Renal pelvis (tissue), 4 donors: Measurements from ENCODE around the gene CD274. TPM values are rescaled to one million over a fixed set of nuclear protein-coding genes. Genes with fewer than 3 reads are reported as not detected.
A peak's percentile ranks its signal among the peaks of the same experiment; 100 is the strongest.
"Not testable (repeated sequence)": the region's sequence is repeated elsewhere in the genome, so short reads cannot be mapped to it uniquely, and the experiment has no call there.

Experiments
- DNase-seq: peaks from one replicate; pipeline ENCODE4 v3.0.0-alpha.2; 2013
- polyA plus RNA-seq, 3 donors: library from polyadenylated mRNA; unstranded; fragments of 120-200 nt; gene quantifications; one replicate each; pipeline ENCODE4 v1.2.1, GENCODE V29; 2013; ENCODE audit not compliant: insufficient read length in 3 of 3

Gene CD274
- polyA plus RNA-seq, 3 donors, result 0.73 to 1.3 (median 0.93) TPM

DNA sequence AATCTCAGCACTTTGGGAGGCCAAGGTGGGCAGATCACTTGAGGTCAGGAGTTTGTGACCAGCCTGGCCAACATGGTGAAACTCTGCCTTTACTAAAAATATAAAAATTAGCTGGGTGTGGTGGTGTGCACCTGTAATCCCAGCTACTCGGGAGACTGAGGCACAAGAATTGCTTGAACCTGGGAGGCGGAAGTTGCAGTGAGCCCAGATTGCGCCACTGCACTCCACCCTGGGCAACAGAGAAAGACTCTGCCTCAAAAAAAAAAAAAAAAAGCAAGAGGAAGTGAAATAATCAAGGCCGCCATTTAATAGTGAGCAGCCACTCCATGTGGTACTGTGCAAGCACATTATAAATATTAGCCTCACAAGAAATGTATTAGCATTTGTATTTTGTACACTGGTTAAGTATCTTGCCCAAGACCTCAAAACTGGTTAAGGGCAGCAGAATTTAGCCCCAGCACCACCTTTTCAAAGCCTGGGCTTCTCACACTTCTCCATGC lies 14.5 kb downstream of the CD274 start:
- not testable (repeated sequence) for DNase-seq

DNA sequence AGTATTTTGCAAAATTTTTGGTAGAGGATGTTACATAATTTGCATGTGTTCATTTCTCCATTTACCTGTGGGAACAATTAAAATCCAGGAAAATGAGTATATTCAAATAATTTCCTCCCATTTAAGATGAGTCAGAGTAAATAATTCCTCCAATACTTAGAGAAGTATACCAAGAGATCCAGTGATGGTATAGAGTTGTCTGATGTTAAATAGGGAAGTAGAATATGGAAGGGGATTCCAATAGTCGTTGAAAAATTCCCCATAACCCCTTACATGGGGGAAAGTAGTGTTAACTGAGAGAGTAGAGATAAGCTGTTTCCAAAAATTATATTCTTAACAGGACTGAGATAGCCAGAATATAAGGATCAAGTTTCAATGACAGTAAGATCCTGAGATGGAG lies 15.7 kb downstream of the CD274 start:
- no peak for DNase-seq

DNA sequence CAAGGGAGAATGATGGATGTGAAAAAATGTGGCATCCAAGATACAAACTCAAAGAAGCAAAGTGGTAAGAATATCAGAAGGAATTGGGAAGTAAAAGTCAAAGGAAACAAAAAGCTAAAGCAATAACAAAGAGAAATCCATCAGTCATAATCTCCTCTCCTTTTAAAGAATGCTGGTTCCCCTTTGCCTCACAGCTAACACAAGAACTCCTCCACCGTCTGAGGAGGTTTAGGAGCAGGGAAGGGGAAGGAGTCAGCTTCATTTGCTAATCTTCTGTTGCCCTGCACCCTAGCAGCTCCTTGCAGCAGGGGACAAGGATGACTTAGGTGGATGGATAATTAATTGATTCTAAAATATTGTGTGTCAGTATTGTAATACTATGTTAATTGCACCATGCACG lies 16.4 kb downstream of the CD274 start:
- DNase-seq, result no peak

DNA sequence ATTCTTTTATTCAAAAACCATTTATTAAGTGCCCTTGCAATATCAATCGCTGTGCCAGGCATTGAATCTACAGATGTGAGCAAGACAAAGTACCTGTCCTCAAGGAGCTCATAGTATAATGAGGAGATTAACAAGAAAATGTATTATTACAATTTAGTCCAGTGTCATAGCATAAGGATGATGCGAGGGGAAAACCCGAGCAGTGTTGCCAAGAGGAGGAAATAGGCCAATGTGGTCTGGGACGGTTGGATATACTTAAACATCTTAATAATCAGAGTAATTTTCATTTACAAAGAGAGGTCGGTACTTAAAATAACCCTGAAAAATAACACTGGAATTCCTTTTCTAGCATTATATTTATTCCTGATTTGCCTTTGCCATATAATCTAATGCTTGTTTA lies 18.5 kb downstream of the CD274 start:
- no peak for DNase-seq

- no peak for DNase-seq
Observed at GRCh38 chr9:5470122-5470521, 19.8 kb downstream of the CD274 start.

DNA sequence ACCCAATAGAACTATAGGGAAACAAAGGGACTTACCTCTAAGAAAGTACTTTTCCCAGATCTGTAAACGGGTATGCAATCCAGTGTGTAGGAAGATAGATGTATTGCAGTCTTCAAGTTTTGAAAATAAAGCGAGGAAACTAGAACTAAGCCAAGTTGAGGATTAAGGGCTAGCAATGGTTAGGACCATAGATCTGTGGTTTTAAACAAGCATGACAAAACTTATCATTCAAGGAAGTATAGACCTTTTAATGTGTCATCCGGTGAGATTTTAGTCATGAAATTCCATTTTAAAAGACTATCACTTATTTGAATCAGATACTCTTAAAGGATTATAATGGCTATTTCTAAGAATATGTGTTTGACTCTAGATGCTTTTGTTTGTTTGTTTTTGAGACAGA lies 20.5 kb downstream of the CD274 start:
- no peak for DNase-seq

DNA sequence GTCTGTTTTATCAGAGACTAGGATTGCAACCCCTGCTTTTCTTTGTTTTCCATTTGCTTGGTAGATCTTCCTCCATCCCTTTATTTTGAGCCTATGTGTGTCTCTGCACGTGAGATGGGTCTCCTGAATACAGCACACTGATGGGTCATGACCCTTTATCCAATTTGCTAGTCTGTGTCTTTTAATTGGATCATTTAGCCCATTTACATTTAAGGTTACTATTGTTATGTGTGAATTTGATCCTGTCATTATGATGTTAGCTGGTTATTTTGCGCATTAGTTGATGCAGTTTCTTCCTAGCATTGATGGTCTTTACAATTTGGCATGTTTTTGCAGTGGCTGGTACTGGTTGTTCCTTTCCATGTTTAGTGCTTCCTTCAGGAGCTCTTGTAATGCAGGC lies 25.3 kb downstream of the CD274 start:
- not testable (repeated sequence) for DNase-seq

GRCh38 chr9:5478206-5478605 lies 27.9 kb downstream of the CD274 start:
- DNase-seq, result no peak

- DNase-seq, result no peak
Observed at GRCh38 chr9:5479994-5480694, 29.8 kb downstream of the CD274 start.

DNA sequence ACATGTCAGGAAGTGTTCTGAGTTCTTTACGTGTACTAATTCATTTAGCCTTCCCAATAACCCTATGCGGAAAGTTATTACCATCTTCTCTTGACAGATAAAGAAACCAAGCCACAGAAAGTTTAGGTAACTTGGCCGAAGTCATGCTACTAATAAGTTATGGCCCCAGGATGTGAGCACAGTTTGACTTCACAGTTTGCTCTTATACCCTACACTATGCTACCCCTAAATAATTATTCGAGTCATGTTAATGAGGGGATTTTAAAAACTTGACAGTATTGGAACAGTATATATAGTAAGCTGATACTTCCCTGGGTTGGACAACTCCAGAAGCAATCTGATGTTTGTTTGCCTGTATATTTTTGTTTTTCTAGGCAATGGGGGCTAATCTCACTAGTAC lies 30.6 kb downstream of the CD274 start:
- no peak for DNase-seq

GRCh38 chr9:5481322-5482040 lies 31.1 kb downstream of the CD274 start:
- no peak for DNase-seq

- DNase-seq, result no peak
Observed at GRCh38 chr9:5482194-5482593, 31.9 kb downstream of the CD274 start.

DNA sequence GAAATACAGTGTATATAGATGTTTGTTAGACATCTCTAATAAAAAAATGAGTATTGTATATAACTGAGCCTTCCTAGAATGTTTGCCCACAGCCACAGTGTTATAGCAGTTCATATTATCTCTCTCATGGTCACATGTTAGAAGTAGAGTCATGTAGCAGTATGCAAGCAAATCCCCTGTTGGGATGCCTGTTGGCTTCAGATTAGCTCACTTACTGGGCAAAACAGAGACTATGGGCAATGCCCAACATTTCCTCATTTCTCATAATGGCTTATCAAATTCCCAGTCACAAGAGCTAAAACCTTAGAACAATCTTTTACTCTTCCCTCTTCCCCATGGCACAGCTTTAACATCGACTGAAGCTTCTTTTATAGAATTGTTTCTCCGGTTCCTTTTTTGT lies 33.0 kb downstream of the CD274 start:
- DNase-seq, result no peak

GRCh38 chr9:5485378-5486085 lies 35.2 kb downstream of the CD274 start:
- no peak for DNase-seq

DNA sequence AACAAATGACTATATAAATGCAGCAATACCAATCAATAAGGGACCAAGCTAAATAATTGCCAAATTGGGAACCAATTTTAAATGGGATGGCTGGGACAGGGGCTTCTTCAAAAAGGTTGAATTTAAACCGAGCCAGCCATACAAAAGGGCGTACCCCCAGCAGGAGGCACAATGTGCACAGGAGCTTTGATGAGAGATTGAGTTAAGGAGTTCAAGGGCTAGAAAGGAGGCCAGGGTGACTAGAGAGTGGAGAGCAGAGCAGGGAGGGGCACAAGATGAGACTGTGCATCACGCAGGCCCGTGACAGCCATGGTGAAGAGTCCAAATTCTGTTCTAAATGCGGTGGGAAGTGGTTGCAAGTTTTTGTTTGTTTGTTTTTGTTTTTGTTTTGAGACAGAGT lies 36.6 kb downstream of the CD274 start:
- DNase-seq, result no peak

- DNase-seq, result no peak
Observed at GRCh38 chr9:5488221-5489008, 38.1 kb downstream of the CD274 start.

DNA sequence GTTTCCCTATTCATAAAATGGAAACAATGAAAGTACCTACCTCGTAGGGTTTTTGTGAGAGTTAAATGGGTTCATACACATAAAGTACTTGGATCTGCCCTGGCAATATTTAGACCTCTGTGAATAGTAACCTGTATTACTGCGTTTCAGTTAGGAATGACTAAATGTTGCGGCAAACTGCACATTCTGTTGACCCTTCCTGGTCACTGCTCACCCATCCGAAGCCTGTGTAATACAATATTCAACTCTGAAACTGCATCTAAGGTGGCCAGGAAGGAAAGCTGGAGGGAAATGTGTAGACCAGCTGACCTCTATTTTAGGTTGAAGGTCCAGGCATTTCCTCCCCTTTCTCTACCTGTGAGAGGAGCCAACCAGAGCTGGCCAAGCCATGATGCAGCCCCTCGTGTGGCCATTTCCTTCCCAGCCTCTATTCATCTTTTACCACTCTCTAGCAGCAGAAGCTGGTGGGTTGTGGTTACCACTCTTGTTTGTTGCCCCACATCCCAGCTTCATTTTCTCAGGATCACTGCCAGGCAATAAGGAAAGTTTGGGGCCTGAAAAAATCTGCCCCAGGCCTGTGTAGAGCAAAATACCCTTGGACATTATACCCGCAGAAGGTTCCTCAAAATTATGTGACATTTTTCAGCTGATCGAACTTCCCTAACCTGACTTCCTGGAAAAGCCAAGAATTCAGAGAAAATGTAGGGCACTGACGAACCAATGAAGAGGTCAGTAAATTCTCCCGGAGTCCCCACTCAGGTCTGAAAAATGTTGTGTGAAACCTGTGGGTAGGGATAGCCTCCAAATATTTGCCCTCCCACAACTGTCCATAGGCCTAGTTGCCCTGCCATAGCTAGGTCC lies 39.5 kb downstream of the CD274 start:
- peak; percentile 11 for DNase-seq

DNA sequence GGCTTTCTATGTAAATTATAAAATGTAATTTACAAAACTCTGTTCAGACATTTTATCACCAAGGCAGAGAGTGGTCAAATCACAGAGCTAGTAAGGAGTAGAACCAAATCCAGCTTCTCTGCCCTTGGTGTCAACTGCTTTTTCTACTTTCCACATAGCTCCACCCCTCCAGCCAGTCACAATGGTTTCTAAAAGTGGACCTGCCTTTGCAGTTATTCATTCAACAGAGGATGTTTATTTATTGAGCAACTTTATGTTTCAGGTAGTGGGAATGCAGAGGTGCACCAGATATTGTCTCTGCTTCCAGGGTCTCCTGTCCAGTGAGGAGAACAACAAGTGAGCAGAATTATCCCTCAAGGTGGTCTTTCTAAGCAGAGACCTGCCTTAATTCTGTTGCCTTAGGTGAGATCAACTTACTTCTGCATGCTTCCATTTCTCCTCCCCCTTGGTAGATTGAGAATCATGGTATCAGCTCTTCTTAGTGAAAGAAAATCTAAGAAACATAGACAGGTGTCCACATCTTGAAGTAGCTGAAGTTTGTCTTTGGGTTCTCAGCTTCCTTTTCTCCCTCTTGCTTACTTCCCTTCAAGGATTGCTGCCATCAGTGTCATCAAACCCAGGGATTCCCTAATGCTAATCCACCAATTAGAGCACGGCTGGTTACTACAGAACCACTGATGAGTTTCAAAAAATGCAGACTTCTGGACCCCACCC lies 42.8 kb downstream of the CD274 start:
- no peak for DNase-seq

- DNase-seq, result no peak
Observed at GRCh38 chr9:5493679-5494511, 43.6 kb downstream of the CD274 start.
